Large intestine (tissue), 3 donors: ENCODE measurements around the gene SLC37A1. TPM values are rescaled to one million over a fixed set of nuclear protein-coding genes. Genes with fewer than 3 reads are reported as not detected.

Experiments
- DNase-seq, 2 donors: peaks; one replicate each; pipeline versions ENCODE4 v3.0.0 to v3.0.0-alpha.2; 2013
- H3K27ac ChIP-seq: one replicate; pipeline ENCODE4 v1.5.1; 2013; ENCODE audit warnings: low read length
- H3K27me3 ChIP-seq: 2 replicates; pipeline ENCODE4 v1.6.1; 2013; ENCODE audit warnings: low read length; ENCODE audit not compliant: control insufficient read depth, insufficient read depth
- H3K36me3 ChIP-seq: 2 replicates; pipeline ENCODE4 v1.6.1; 2013; ENCODE audit warnings: low read length; ENCODE audit not compliant: control insufficient read depth, insufficient read depth
- H3K4me1 ChIP-seq: one replicate; pipeline ENCODE4 v1.6.1; 2013; ENCODE audit warnings: low read length; ENCODE audit not compliant: control insufficient read depth, insufficient read depth
- H3K4me3 ChIP-seq: one replicate; pipeline ENCODE4 v1.5.1; 2013; ENCODE audit warnings: low read length
- H3K9me3 ChIP-seq: one replicate; pipeline ENCODE4 v1.6.1; 2013; ENCODE audit warnings: mild to moderate bottlenecking, low read depth, low read length, moderate library complexity; ENCODE audit not compliant: control insufficient read depth
- WGBS: methylation state at CpG from one replicate; pipeline ENCODE4 v1.1.5; 2013; ENCODE audit warnings: low lambda C conversion rate; ENCODE audit not compliant: insufficient coverage; 5-methylcytosine and 5-hydroxymethylcytosine counted together
- polyA plus RNA-seq: library from polyadenylated mRNA; unstranded; fragments of 120-200 nt; gene quantifications from one replicate; pipeline ENCODE4 v1.2.1, GENCODE V29; 2013

Gene SLC37A1
- polyA plus RNA-seq, 1 donor: 35.9 TPM

DNA sequence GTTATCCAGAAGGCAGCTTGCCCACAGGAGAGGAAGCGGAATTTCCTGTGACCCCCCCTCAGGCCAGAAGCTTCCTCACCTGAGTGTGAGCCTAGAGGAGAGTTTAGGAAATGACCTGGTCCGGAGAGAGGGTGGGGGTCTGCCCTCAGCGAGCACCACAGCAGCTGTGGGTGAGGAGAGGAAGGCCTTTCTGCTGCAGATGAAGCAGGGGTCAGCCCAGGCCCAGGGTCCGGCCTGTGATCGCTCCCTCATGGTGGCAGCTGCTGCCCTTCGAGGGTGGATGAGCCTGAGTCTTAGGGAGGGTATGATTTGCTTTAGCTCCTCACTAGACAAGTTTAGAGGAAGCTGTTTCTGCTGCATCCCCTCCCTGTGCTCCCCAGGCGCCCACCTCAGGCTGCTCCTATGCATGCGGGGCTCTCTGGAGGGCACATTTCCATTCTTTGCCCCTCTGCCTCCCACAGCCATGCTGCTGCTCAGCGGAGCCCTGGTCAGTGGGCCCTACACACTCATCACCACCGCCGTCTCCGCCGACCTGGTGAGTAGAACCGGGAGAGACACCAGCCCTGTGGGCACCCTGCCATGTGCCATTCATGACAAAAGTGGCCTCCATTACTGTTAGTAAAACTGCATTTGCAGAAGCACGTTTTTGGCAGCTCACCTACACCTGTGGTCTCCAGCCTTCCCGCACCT, 53.0 kb downstream of the SLC37A1 start:
- no peaks in the 10 kb centered on the region for H3K9me3 ChIP-seq
- H3K4me3 ChIP-seq: no peak overlapping the region
- peaks cover 83% of the 10 kb centered on the region for H3K36me3 ChIP-seq
- H3K4me1 ChIP-seq: peaks cover 15% of the 10 kb centered on the region
- no peak for DNase-seq
- H3K27ac ChIP-seq: no peak overlapping the region
- H3K27me3 ChIP-seq: no peaks in the 10 kb centered on the region
- WGBS: no CpG with 5 or more reads among the region's 16 CpGs

DNA sequence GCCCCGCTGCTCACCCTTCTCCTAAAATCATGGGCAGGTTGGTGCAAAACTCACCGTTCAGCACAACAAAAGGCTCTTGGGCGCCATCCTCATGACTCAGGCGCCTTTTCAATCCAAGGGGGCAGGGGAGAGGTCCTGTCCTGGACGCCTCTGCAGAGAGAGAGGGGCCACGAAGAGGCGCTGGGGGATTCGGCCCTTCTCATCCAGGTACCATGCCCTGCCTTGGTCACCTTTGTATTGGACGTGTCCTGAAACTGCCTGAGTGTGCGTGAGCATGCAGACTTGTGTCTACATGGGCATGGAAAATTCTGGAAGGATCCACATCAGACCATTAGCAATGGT, 53.5 kb downstream of the SLC37A1 start:
- no CpG with 5 or more reads among the region's 10 CpGs for WGBS
- H3K27me3 ChIP-seq: no peaks in the 10 kb centered on the region
- H3K27ac ChIP-seq: no peak overlapping the region
- H3K36me3 ChIP-seq: peaks cover 85% of the 10 kb centered on the region
- DNase-seq: no peak
- peaks cover 10% of the 10 kb centered on the region for H3K4me1 ChIP-seq
- no peaks in the 10 kb centered on the region for H3K9me3 ChIP-seq
- no peak overlapping the region for H3K4me3 ChIP-seq

DNA sequence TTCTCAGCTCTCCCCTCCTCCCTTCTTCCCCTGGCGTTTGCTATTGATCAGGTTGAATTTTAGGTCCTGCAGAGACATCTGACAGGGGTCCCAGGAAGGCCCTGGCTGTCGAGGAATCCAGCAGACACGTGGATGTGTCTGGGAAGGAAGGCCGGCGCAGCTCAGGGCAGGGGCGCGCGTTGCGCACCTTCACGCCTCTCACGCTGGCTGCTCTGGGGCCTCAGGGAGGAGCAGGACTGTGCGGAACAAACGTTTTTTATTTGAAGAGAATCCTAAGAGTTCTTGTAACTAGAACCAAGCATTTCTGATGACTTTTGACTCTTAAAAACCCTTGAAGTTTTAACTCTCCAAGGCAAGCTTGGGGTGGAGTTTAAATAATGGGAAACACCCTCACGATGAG, 54.2 kb downstream of the SLC37A1 start:
- no CpG with 5 or more reads among the region's 14 CpGs for WGBS
- Histone ChIP-seq H3K9me3 (no peaks in the 10 kb centered on the region), H3K36me3 (peaks cover 87% of the 10 kb centered on the region), H3K27me3 (no peaks in the 10 kb centered on the region), H3K4me3 (no peak overlapping the region), H3K4me1 (peaks cover 3% of the 10 kb centered on the region), H3K27ac (no peak overlapping the region)
- no peak for DNase-seq

DNA sequence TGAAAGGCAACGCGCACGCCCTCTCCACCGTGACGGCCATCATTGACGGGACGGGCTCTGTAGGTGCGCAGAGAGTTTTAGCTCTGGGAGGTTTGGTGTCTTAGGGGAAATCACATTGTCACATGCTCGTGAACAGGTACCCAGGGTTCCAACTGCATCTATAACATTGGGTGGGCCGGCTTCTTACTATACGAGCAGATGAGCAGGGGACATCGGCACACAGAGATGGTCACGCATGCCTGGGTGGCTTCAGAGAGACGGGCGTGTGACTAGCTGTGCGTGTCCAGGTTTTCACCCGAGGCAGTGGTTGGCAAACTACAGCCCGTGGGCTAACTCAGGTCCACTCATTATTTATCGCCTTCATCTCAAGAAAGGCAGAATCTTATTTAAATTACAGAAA, 54.7 kb downstream of the SLC37A1 start:
- WGBS: no CpG with 5 or more reads among the region's 19 CpGs
- no peak for DNase-seq

DNA sequence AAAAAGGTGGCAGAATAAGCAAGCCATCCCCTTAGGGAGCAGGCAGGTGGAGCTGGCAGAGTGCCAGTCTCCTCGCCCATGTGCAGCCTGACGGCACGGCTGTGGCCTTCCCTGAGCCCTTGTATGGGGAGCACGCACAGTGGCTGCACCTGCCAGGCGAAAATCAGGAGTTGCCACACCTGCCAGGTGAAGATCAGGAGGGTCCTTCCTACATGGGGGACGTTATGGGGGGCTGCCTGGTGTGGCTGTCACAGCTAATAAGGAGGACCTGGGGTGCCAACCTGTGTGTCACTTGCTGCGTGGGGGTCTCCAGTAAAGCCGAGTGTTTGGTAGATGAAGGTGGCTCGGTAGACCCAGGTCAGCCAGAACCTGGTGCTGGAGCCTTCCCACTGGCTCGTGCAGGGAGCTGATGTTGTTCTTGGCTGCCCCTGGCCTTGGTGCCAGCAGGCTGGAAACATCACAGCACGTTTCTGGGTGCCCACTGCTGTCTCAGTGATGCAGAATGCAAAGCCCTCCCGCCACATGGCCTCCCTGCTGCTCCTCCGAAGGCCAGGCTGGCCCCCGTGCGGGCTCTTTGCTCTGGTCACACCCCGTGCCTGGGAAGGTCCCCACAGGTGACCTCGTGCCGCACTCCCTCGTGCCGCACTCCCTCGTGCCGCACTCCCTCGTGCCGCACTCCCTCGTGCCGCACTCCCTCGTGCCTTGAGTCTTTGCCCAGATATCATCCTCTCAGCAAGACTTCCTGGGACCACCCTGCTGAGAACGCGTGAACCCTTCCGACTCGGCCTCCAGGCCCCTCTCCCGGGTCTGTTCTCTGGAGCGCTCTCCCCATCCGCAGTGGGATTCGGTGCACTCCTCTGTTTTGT, 55.4 kb downstream of the SLC37A1 start:
- DNase-seq: no peak
- no peak overlapping the region for H3K4me3 ChIP-seq
- no CpG with 5 or more reads among the region's 35 CpGs for WGBS
- no peaks in the 10 kb centered on the region for H3K4me1 ChIP-seq
- no peaks in the 10 kb centered on the region for H3K9me3 ChIP-seq
- H3K27ac ChIP-seq: no peak overlapping the region
- peaks cover 80% of the 10 kb centered on the region for H3K36me3 ChIP-seq
- H3K27me3 ChIP-seq: no peaks in the 10 kb centered on the region

More for the DNA sequence above, 54.7 kb downstream of the SLC37A1 start:
- no peaks in the 10 kb centered on the region for H3K27me3 ChIP-seq
- H3K27ac ChIP-seq: no peak overlapping the region
- H3K4me3 ChIP-seq: no peak overlapping the region
- H3K9me3 ChIP-seq: no peaks in the 10 kb centered on the region
- H3K36me3 ChIP-seq: peaks cover 84% of the 10 kb centered on the region
- no peaks in the 10 kb centered on the region for H3K4me1 ChIP-seq

DNA sequence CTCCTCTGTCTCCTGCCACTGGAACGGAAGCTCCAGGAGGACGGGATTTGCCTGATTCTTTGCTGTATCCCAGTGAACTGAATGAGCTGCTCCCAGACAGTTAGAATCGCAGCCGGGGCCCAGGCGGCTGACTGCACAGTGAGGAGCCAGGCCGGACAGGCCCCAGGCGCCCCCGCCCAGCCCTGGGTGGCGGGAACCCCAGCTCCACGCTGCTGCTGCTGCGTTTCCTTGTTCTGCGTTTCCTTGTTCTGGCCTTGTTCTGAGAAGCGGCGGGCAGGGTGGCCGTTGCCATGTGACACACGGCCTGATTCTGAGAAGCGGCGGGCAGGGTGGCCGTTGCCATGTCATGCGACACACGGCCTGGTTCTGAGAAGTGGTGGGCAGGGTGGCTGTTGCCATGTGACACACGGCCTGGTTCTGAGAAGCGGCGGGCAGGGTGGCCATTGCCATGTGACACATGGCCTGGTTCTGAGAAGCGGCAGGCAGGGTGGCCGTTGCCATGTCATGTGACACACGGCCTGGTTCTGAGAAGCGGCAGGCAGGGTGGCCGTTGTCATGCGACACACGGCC, 56.2 kb downstream of the SLC37A1 start:
- WGBS: no CpG with 5 or more reads among the region's 31 CpGs
- H3K27me3 ChIP-seq: no peaks in the 10 kb centered on the region
- peaks cover 78% of the 10 kb centered on the region for H3K36me3 ChIP-seq
- H3K27ac ChIP-seq: no peak overlapping the region
- no peaks in the 10 kb centered on the region for H3K4me1 ChIP-seq
- no peak for DNase-seq
- H3K9me3 ChIP-seq: no peaks in the 10 kb centered on the region
- H3K4me3 ChIP-seq: no peak overlapping the region

DNA sequence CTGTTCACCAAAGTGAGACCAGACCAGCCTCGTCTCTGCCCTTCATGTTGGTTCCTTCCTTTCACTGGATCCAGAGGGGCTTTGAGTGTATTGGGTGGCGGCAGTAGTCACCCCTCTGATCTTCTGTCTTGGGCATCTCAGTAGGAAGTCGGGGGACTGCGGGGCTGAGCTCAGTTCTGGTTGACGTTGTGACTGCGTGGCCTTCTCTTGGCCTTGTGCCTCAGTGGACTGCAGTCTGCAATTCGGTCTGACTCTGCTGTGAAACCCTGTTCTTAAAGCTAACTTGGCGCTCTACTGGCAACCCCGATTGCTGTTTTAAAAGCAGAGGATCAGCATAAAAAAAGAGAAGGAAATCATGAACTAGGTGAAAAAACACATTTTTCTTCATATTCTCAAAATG, 56.7 kb downstream of the SLC37A1 start:
- 80% methylated on average over 1 of the region's 9 CpGs for WGBS

DNA sequence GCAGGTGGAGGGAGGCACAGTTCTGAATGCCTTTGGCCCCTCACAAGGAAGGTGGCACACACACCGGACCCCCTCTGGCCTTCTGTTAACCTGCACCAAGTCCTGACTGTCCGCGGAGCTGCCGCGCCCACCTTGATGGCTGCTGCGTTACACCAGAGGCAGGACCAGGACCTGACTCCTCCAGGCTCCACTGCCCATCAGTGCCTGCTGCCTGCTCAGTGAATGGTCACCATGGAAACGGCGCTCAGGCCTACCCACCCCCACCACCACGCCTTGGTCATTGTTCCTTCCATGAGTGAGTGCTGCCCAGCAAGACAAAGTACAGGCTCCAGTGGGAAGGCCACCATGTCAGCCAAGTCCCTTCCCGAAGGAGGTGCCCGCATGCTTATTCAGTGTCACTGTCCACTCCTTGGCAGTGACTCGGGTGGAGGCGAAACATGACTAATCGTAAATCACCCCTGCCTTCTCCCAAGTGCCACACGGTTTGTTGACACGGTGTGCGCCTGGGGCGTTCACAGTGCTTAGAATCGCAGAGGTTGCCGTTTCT, 57.3 kb downstream of the SLC37A1 start:
- Histone ChIP-seq H3K4me3 (no peak overlapping the region), H3K27me3 (no peaks in the 10 kb centered on the region), H3K27ac (no peak overlapping the region), H3K36me3 (peaks cover 75% of the 10 kb centered on the region), H3K9me3 (no peaks in the 10 kb centered on the region), H3K4me1 (no peaks in the 10 kb centered on the region)
- no peak for DNase-seq
- no CpG with 5 or more reads among the region's 20 CpGs for WGBS

More for the DNA sequence above, 56.7 kb downstream of the SLC37A1 start:
- DNase-seq: no peak
- Histone ChIP-seq H3K27me3 (no peaks in the 10 kb centered on the region), H3K36me3 (peaks cover 78% of the 10 kb centered on the region), H3K27ac (no peak overlapping the region), H3K9me3 (no peaks in the 10 kb centered on the region), H3K4me3 (no peak overlapping the region), H3K4me1 (no peaks in the 10 kb centered on the region)

DNA sequence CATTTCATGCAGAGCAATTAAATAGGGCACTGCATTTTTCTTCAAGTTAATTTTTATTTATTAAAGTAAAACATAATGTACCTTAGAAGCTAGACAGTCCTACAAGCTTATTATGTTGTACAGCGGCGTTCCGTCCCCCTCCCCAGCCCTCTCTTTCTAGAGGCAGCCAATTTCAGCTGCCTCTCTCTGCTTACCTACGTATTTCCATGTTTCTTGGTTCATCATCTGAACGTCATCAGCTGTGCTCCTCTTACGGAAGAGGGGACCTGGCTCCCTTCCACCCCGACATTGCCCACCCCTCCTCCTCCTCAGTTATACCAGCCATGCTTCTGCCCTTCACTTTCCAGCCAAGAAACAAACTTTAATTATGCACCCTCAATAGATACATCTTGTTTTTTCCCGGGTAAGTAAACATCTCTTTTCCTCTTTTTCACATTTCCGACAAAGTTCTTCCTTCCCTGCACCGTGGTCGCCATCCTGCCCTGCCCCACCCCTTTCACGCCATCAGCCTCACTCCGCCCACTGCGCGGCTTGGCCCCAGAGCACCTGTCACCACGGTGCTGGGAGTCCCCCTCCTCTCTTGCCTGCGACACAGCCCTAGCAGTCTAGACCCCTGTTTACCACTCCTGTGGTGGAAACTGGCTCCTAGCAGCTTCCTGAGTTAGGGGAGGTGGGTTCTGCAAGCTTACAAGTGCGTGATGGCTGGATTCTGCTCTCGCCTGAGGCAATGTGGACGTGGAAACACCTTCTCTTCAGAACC, 57.9 kb downstream of the SLC37A1 start:
- H3K4me3 ChIP-seq: no peak overlapping the region
- 90% methylated on average over 5 of the region's 20 CpGs for WGBS
- H3K27me3 ChIP-seq: no peaks in the 10 kb centered on the region
- no peak for DNase-seq
- peaks cover 73% of the 10 kb centered on the region for H3K36me3 ChIP-seq
- no peaks in the 10 kb centered on the region for H3K9me3 ChIP-seq
- no peak overlapping the region for H3K27ac ChIP-seq
- no peaks in the 10 kb centered on the region for H3K4me1 ChIP-seq
